GM12878 (cell line): Measurements from ENCODE around the gene HCFC1. TPM values are rescaled to one million over a fixed set of nuclear protein-coding genes. Genes with fewer than 3 reads are reported as not detected.

Experiments
- BACH1 ChIP-seq: fragments of 450-650 bp; IDR thresholded peaks from 2 replicates; pipeline ENCODE4 v1.6.1; 2017; ENCODE audit warnings: mild to moderate bottlenecking, borderline replicate concordance
- EZH2 ChIP-seq: IDR thresholded peaks from 2 replicates; pipeline ENCODE4 v1.6.1; 2012; ENCODE audit warnings: low read depth, mild to moderate bottlenecking, control low read depth, inconsistent platforms, low read length, borderline replicate concordance; ENCODE audit not compliant: control insufficient read depth
- FOXM1 ChIP-seq: IDR thresholded peaks from 2 replicates; pipeline ENCODE4 v1.6.1; 2012; ENCODE audit warnings: low read depth, mild to moderate bottlenecking, inconsistent platforms, low read length, moderate library complexity
- HCFC1 ChIP-seq: fragments of 150-350 bp; IDR thresholded peaks from 2 replicates; pipeline ENCODE4 v1.6.1; 2014; ENCODE audit warnings: low read length
- HDAC6 ChIP-seq: fragments of 200-600 bp; sonication (generic); IDR thresholded peaks from one replicate; pipeline ENCODE4 v1.8.0; 2017; ENCODE audit warnings: antibody characterized with exemption; ENCODE audit not compliant: unreplicated experiment
- IKZF1 ChIP-seq: fragments of 450-650 bp; conservative IDR thresholded peaks from 2 replicates; pipeline ENCODE4 v1.6.1; 2017; ENCODE audit warnings: antibody characterized with exemption, mild to moderate bottlenecking
- KAT2A ChIP-seq: conservative IDR thresholded peaks from 2 replicates; pipeline ENCODE4 v1.6.1; 2011; ENCODE audit warnings: low read depth, low read length; ENCODE audit not compliant: control insufficient read depth
- KDM1A ChIP-seq: fragments of 200-600 bp; sonication (generic); IDR thresholded peaks from 2 replicates; pipeline ENCODE4 v1.6.1; 2016; ENCODE audit warnings: borderline replicate concordance
- MLLT1 ChIP-seq: fragments of 450-650 bp; IDR thresholded peaks from 2 replicates; pipeline ENCODE4 v1.6.1; 2016; ENCODE audit warnings: mild to moderate bottlenecking
- MTA2 ChIP-seq: fragments of 450-650 bp; IDR thresholded peaks from 2 replicates; pipeline ENCODE4 v1.6.1; 2016; ENCODE audit warnings: low read depth, mild to moderate bottlenecking, moderate library complexity
- MXI1 ChIP-seq: fragments of 150-350 bp; IDR thresholded peaks from 2 replicates; pipeline ENCODE4 v1.6.1; 2011; ENCODE audit warnings: low read depth, mild to moderate bottlenecking, inconsistent platforms, low read length, improper control_type of control experiment
- NBN ChIP-seq: fragments of 450-650 bp; IDR thresholded peaks from 2 replicates; pipeline ENCODE4 v1.6.1; 2016
- NR2C1 ChIP-seq: fragments of 450-650 bp; IDR thresholded peaks from 2 replicates; pipeline ENCODE4 v1.6.1; 2017; ENCODE audit warnings: antibody characterized with exemption, mild to moderate bottlenecking, moderate library complexity
- NR2F1 ChIP-seq: fragments of 450-650 bp; conservative IDR thresholded peaks from 2 replicates; pipeline ENCODE4 v1.6.1; 2017; ENCODE audit warnings: mild to moderate bottlenecking
- NRF1 ChIP-seq: conservative IDR thresholded peaks from 2 replicates; pipeline ENCODE4 v1.6.1; 2011; ENCODE audit warnings: mild to moderate bottlenecking, low read depth, low read length, improper control_type of control experiment
- PAX8 ChIP-seq: fragments of 450-650 bp; IDR thresholded peaks from 2 replicates; pipeline ENCODE4 v1.6.1; 2017; ENCODE audit warnings: mild to moderate bottlenecking, moderate library complexity
- RB1 ChIP-seq: fragments of 450-650 bp; formaldehyde crosslinking; IDR thresholded peaks from 2 replicates; pipeline ENCODE4 v1.6.1; 2017; ENCODE audit warnings: mild to moderate bottlenecking, borderline replicate concordance
- RUNX3 ChIP-seq: IDR thresholded peaks from 2 replicates; pipeline ENCODE4 v1.6.1; 2012; ENCODE audit warnings: low read length, inconsistent platforms
- SKIL ChIP-seq: fragments of 450-650 bp; IDR thresholded peaks from 2 replicates; pipeline ENCODE4 v1.6.1; 2017; ENCODE audit warnings: mild to moderate bottlenecking, low read depth, inconsistent platforms; ENCODE audit not compliant: poor library complexity, severe bottlenecking
- ZBTB11 ChIP-seq: fragments of 450-650 bp; formaldehyde crosslinking; IDR thresholded peaks from 2 replicates; pipeline ENCODE4 v1.5.0; 2022; ENCODE audit warnings: mild to moderate bottlenecking, missing genetic modification characterization
- ZNF207 ChIP-seq: fragments of 450-650 bp; IDR thresholded peaks from 2 replicates; pipeline ENCODE4 v1.6.1; 2014; ENCODE audit warnings: antibody characterized with exemption, mild to moderate bottlenecking, borderline replicate concordance
- ZNF687 ChIP-seq: fragments of 450-650 bp; IDR thresholded peaks from 2 replicates; pipeline ENCODE4 v1.6.1; 2017; ENCODE audit warnings: mild to moderate bottlenecking, moderate library complexity
- polyA plus RNA-seq, 11 experiments: library from polyadenylated mRNA; depleted of rRNA in 4 of 11; unstranded in 6 of 11; stranded (reverse) in 5 of 11; fragments of >200 nt; fragmentation: Nextera tagmentation in 4 of 11; fragmentation: Illumina TruSeq in 1 of 11; extraction: Ambion mirVana in 4 of 11; extraction: Trizol in 1 of 11; gene quantifications; 1 replicate in 1 of 11; 2 replicates in 10 of 11; pipeline versions ENCODE4 v1.2.1 to v1.2.3, GENCODE V29; 2011 to 2016; ENCODE audit warnings: inconsistent platforms in 2 of 11, missing spikeins in 2 of 11, low read depth in 1 of 11
- total RNA-seq, 4 experiments: library from RNA; depleted of rRNA in 3 of 4; stranded (reverse); fragments of >200 nt in 3 of 4; fragmentation: Illumina TruSeq in 1 of 4; extraction: Trizol in 1 of 4; gene quantifications; 2 replicates each; pipeline versions ENCODE4 v1.2.1 to v1.2.3, GENCODE V29; 2013 to 2021

The HCFC1 gene
- total and polyA plus RNA-seq, 10 of the 15 experiments (the other 5 are each of a cell fraction or from before 2014, with no cell fraction given): 3.9 to 92.7 (median 23.5) TPM

- TF ChIP-seq ZBTB11 (no peak), RUNX3 (peak; percentile 44; the same call in 1 of the 2 replicates), NR2C1 (no peak), RB1 (no peak), IKZF1 (peak; percentile 50; the same call in 1 of the 2 replicates), NRF1 (no peak), ZNF207 (no peak), HCFC1 (no peak), ZNF687 (0 out of 2 replicates have a peak, but pooled peaks have one; percentile 35), BACH1 (no peak), FOXM1 (no peak), NBN (no peak), PAX8 (no peak), EZH2 (no peak), KAT2A (no peak), MTA2 (peak; percentile 36; the same call in 1 of the 2 replicates), HDAC6 (no peak), MLLT1 (no peak), SKIL (peak; percentile 47), NR2F1 (no peak), KDM1A (no peak), MXI1 (no peak)
Measured at GRCh38 chrX:154004315-154004714, 32.7 kb upstream of the HCFC1 start (continued).
